GM12865 (cell line): ENCODE measurements around the gene JAGN1.

Experiments used
- DNase-seq: peaks from one replicate; pipeline ENCODE4 v3.0.0; 2010; ENCODE audit warnings: low read depth
- H3K4me3 ChIP-seq: 2 replicates; pipeline ENCODE4 v1.5.1; 2011; ENCODE audit warnings: mild to moderate bottlenecking, low read depth, low read length, control low read depth
- CTCF ChIP-seq: IDR thresholded peaks from 2 replicates; pipeline ENCODE4 v1.5.1; 2011; ENCODE audit warnings: low read length, control low read depth, low read depth, inconsistent platforms; ENCODE audit not compliant: insufficient read depth; ENCODE audit errors: missing control alignments

JAGN1 gene

GRCh38 chr3:9912294-9912935 lies 22.0 kb downstream of the JAGN1 start:
- DNase-seq: no peak
- H3K4me3 ChIP-seq: no peak overlapping the region

GRCh38 chr3:9913601-9914000 lies 23.2 kb downstream of the JAGN1 start:
- no peak overlapping the region for H3K4me3 ChIP-seq
- no peak for TF ChIP-seq CTCF

More at GRCh38 chr3:9912294-9912935, 22.0 kb downstream of the JAGN1 start:
- TF ChIP-seq CTCF: no peak

GRCh38 chr3:9914011-9914410 lies 23.6 kb downstream of the JAGN1 start:
- DNase-seq: no peak
- TF ChIP-seq CTCF: no peak
- no peak overlapping the region for H3K4me3 ChIP-seq

More at GRCh38 chr3:9913601-9914000, 23.2 kb downstream of the JAGN1 start:
- DNase-seq: no peak

- peak; percentile 38 for DNase-seq
These were observed 24.3 kb downstream of the JAGN1 start for GRCh38 chr3:9914559-9915253.

GRCh38 chr3:9915254-9916141 lies 25.1 kb downstream of the JAGN1 start:
- H3K4me3 ChIP-seq: peak overlapping the region; percentile 39
- no peak for TF ChIP-seq CTCF
- DNase-seq: peak; percentile 46

More at GRCh38 chr3:9914559-9915253, 24.3 kb downstream of the JAGN1 start:
- no peak for TF ChIP-seq CTCF
- H3K4me3 ChIP-seq: peak overlapping the region; percentile 39

GRCh38 chr3:9916346-9916733 lies 25.9 kb downstream of the JAGN1 start:
- H3K4me3 ChIP-seq: no peak overlapping the region
- no peak for TF ChIP-seq CTCF
- DNase-seq: no peak
